Mesothelial cell of epicardium (in vitro differentiated cells): ENCODE data around the gene SLC46A1. TPM values are rescaled to one million over a fixed set of nuclear protein-coding genes. Genes with fewer than 3 reads are reported as not detected.

Experiments used
- DNase-seq, 2 experiments: peaks; one replicate each; pipeline ENCODE4 v3.0.0; 2021; ENCODE audit warnings: low spot score in 2 of 2; ENCODE audit not compliant: unreplicated experiment in 2 of 2
- H3K27ac Mint-ChIP-seq: 2 replicates; pipeline ENCODE4 v1.8.0; 2021; ENCODE audit warnings: mixed read lengths
- H3K27me3 Mint-ChIP-seq: 2 replicates; pipeline ENCODE4 v1.8.0; 2021; ENCODE audit warnings: low read depth, mixed read lengths
- H3K36me3 Mint-ChIP-seq: 2 replicates; pipeline ENCODE4 v1.8.0; 2021; ENCODE audit warnings: mixed read lengths
- H3K4me1 Mint-ChIP-seq: 2 replicates; pipeline ENCODE4 v1.8.0; 2021; ENCODE audit warnings: mixed read lengths
- H3K4me3 Mint-ChIP-seq: 2 replicates; pipeline ENCODE4 v1.8.0; 2021; ENCODE audit warnings: mild to moderate bottlenecking, moderate library complexity, mixed read lengths
- H3K9me3 Mint-ChIP-seq: 2 replicates; pipeline ENCODE4 v1.8.0; 2021; ENCODE audit warnings: mixed read lengths
- total RNA-seq: library from RNA; stranded (reverse); gene quantifications from 3 replicates; pipeline ENCODE4 v1.2.1, GENCODE V29; 2021
- TF ChIP-seq, protein P1 (sequence below): fragments of 200-600 bp; sonication (generic); IDR thresholded peaks from one replicate; pipeline ENCODE4 v1.5.0; 2021; ENCODE audit warnings: antibody characterized with exemption; ENCODE audit not compliant: unreplicated experiment

Gene SLC46A1
- total RNA-seq, 1 donor from 2014 or later, result 13.3 TPM

GRCh38 chr17:28367641-28368305 is 38.2 kb downstream of the SLC46A1 start:
- no peak for DNase-seq
- Mint-ChIP-seq H3K9me3 (no peaks in the 10 kb centered on the region), H3K4me1 (peaks cover 6% of the 10 kb centered on the region), H3K27ac (no peak overlapping the region), H3K36me3 (no peaks in the 10 kb centered on the region), H3K4me3 (no peak overlapping the region), H3K27me3 (peaks cover 9% of the 10 kb centered on the region)
- TF ChIP-seq, protein P1, sequence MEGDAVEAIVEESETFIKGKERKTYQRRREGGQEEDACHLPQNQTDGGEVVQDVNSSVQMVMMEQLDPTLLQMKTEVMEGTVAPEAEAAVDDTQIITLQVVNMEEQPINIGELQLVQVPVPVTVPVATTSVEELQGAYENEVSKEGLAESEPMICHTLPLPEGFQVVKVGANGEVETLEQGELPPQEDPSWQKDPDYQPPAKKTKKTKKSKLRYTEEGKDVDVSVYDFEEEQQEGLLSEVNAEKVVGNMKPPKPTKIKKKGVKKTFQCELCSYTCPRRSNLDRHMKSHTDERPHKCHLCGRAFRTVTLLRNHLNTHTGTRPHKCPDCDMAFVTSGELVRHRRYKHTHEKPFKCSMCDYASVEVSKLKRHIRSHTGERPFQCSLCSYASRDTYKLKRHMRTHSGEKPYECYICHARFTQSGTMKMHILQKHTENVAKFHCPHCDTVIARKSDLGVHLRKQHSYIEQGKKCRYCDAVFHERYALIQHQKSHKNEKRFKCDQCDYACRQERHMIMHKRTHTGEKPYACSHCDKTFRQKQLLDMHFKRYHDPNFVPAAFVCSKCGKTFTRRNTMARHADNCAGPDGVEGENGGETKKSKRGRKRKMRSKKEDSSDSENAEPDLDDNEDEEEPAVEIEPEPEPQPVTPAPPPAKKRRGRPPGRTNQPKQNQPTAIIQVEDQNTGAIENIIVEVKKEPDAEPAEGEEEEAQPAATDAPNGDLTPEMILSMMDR, result no peak

GRCh38 chr17:28366605-28367004 is 39.4 kb downstream of the SLC46A1 start:
- TF ChIP-seq, protein P1, result no peak
- Mint-ChIP-seq H3K4me1 (peaks cover 5% of the 10 kb centered on the region), H3K9me3 (no peaks in the 10 kb centered on the region), H3K27ac (no peak overlapping the region), H3K27me3 (peaks cover 3% of the 10 kb centered on the region), H3K36me3 (no peaks in the 10 kb centered on the region), H3K4me3 (no peak overlapping the region)
- DNase-seq, result no peak

GRCh38 chr17:28365487-28365886 is 40.5 kb downstream of the SLC46A1 start:
- Mint-ChIP-seq H3K27me3 (no peaks in the 10 kb centered on the region), H3K36me3 (peaks cover 2% of the 10 kb centered on the region), H3K4me1 (no peaks in the 10 kb centered on the region), H3K4me3 (no peak overlapping the region), H3K9me3 (no peaks in the 10 kb centered on the region), H3K27ac (no peak overlapping the region)
- TF ChIP-seq, protein P1, result no peak
- no peak for DNase-seq

GRCh38 chr17:28364665-28365363 is 41.2 kb downstream of the SLC46A1 start, which contains the start of gene SEBOX:
SEBOX (minus strand) TSS chr17:28365199; CDS start chr17:28365151, 48 bp downstream.
- no peak for DNase-seq
- H3K36me3 Mint-ChIP-seq, result peaks cover 6% of the 10 kb centered on the region
- H3K4me1 Mint-ChIP-seq, result no peaks in the 10 kb centered on the region
- no peaks in the 10 kb centered on the region for H3K9me3 Mint-ChIP-seq
- no peak within 1 kb of the TSS for H3K4me3 Mint-ChIP-seq
- H3K27ac Mint-ChIP-seq, result no peak within 1 kb of the TSS
- H3K27me3 Mint-ChIP-seq, result no peaks in the 10 kb centered on the region
- TF ChIP-seq, protein P1, result no peak

- DNase-seq, result no peak
- Mint-ChIP-seq H3K36me3 (peaks cover 9% of the 10 kb centered on the region), H3K27me3 (no peaks in the 10 kb centered on the region), H3K9me3 (no peaks in the 10 kb centered on the region), H3K4me1 (no peaks in the 10 kb centered on the region), H3K27ac (no peak overlapping the region), H3K4me3 (no peak overlapping the region)
- TF ChIP-seq, protein P1, result no peak
Observed at GRCh38 chr17:28363776-28364650, 42.0 kb downstream of the SLC46A1 start.
